Measurements from ENCODE around the gene NIPAL4. TPM values are rescaled to one million over a fixed set of nuclear protein-coding genes. Genes with fewer than 3 reads are reported as not detected.
"Not testable (repeated sequence)": the region's sequence is repeated elsewhere in the genome, so short reads cannot be mapped to it uniquely, and the experiment has no call there.

NIPAL4 gene
- total RNA-seq: 1 to 10 TPM; 3.7 to 5.0 (median 3.8) TPM

GRCh38 chr5:157459715-157460599, at the start of gene NIPAL4:
NIPAL4 (plus strand) TSS chr5:157460213; CDS start chr5:157460321, 108 bp downstream.
- peak within 1 kb of the TSS; percentile 73 for H3K4me3 Mint-ChIP-seq
- no peaks in the 10 kb centered on the region for H3K9me3 Mint-ChIP-seq
- ATAC-seq (peak; percentile 49 to 51), DNase-seq (peak; percentile 37)
- H3K36me3 Mint-ChIP-seq (ENCODE audit: insufficient read depth): no peaks in the 10 kb centered on the region
- H3K27me3 Mint-ChIP-seq (ENCODE audit: low read depth): peaks cover 24% of the 10 kb centered on the region
- H3K4me1 Mint-ChIP-seq (ENCODE audit: low read depth): peaks cover 28% of the 10 kb centered on the region

GRCh38 chr5:157415838-157416237, 44.2 kb upstream of the NIPAL4 start:
- no peaks in the 10 kb centered on the region for H3K4me1 Mint-ChIP-seq (ENCODE audit: low read depth)
- ATAC-seq (no peak), DNase-seq (no peak)
- H3K9me3 Mint-ChIP-seq: peaks cover 13% of the 10 kb centered on the region
- H3K36me3 Mint-ChIP-seq (ENCODE audit: insufficient read depth): peaks cover 1% of the 10 kb centered on the region
- no peaks in the 10 kb centered on the region for H3K27me3 Mint-ChIP-seq (ENCODE audit: low read depth)
- no peak overlapping the region for H3K4me3 Mint-ChIP-seq

DNA sequence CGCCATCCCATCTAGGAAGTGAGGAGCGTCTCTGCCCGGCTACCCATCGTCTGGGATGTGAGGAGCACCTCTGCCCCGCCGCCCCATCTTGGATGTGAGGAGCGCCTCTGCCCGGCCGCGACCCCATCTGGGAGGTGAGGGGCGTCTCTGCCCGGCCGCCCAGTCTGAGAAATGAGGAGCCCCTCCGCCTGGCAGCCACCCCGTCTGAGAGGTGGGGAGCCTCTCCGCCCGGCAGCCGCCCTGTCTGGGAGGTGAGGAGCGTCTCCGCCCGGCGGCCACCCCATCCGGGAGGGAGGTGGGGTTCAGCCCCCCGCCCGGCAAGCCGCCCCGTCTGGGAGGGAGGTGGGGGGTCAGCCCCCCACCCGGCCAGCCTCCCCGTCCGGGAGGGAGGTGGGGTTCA, 40.5 kb upstream of the NIPAL4 start:
- not testable (repeated sequence) for DNase-seq; ATAC-seq; H3K36me3 Mint-ChIP-seq (ENCODE audit: insufficient read depth); H3K4me3 Mint-ChIP-seq; H3K27me3 Mint-ChIP-seq (ENCODE audit: low read depth); H3K9me3 Mint-ChIP-seq; H3K4me1 Mint-ChIP-seq (ENCODE audit: low read depth)

GRCh38 chr5:157429920-157430319, 30.1 kb upstream of the NIPAL4 start:
- H3K4me3 Mint-ChIP-seq; H3K27me3 Mint-ChIP-seq (ENCODE audit: low read depth); H3K9me3 Mint-ChIP-seq; H3K4me1 Mint-ChIP-seq (ENCODE audit: low read depth); H3K36me3 Mint-ChIP-seq (ENCODE audit: insufficient read depth); ATAC-seq; DNase-seq: not testable (repeated sequence)

DNA sequence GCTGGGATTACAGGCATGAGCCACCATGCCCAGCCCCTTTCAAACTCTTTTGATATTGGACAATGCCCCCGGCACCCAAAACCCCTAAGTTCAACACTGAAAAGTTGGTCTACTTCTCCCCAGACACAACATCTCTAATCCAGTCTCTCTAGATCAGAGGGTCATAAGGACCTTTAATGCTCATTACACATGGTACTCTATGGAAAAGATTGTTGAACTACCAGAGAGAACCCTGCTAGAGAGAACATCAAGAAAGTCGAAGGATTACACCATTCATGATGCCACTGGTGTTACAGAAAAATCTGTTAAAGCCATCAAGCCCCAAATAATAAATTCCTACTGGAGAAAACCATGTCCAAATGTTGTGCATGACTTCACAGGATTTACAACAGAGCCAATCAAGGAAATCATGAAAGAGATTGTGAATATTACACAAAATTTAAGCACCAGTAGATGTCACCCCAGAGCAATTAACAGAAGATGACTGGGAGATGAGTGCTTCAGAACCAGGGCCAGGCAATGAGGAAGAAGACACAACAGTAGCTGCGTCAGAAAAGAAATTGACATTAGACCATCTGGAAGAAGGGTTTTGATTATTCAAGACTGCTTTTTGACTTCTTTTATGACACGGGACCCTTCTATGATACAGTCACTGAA, 28.3 kb upstream of the NIPAL4 start:
- Mint-ChIP-seq H3K27me3 (ENCODE audit: low read depth) (peaks cover 2% of the 10 kb centered on the region), H3K9me3 (no peaks in the 10 kb centered on the region), H3K36me3 (ENCODE audit: insufficient read depth) (no peaks in the 10 kb centered on the region), H3K4me1 (ENCODE audit: low read depth) (peaks cover 7% of the 10 kb centered on the region), H3K4me3 (no peak overlapping the region)
- DNase-seq (no peak), ATAC-seq (peak; percentile 75 to 84)

- H3K4me1 Mint-ChIP-seq (ENCODE audit: low read depth): peaks cover 7% of the 10 kb centered on the region
- H3K36me3 Mint-ChIP-seq (ENCODE audit: insufficient read depth): no peaks in the 10 kb centered on the region
- peaks cover 2% of the 10 kb centered on the region for H3K27me3 Mint-ChIP-seq (ENCODE audit: low read depth)
- H3K9me3 Mint-ChIP-seq: no peaks in the 10 kb centered on the region
- no peak overlapping the region for H3K4me3 Mint-ChIP-seq
- ATAC-seq (no peak), DNase-seq (no peak)
Measured at GRCh38 chr5:157434096-157434495, 25.9 kb upstream of the NIPAL4 start.

GRCh38 chr5:157443041-157443549, 16.9 kb upstream of the NIPAL4 start:
- Mint-ChIP-seq H3K9me3 (no peaks in the 10 kb centered on the region), H3K36me3 (ENCODE audit: insufficient read depth) (no peaks in the 10 kb centered on the region), H3K4me1 (ENCODE audit: low read depth) (no peaks in the 10 kb centered on the region), H3K27me3 (ENCODE audit: low read depth) (no peaks in the 10 kb centered on the region), H3K4me3 (no peak overlapping the region)
- no peak for DNase-seq
- no peak for ATAC-seq

GRCh38 chr5:157444224-157444623, 15.8 kb upstream of the NIPAL4 start:
- no peaks in the 10 kb centered on the region for H3K9me3 Mint-ChIP-seq
- DNase-seq (no peak), ATAC-seq (no peak)
- no peaks in the 10 kb centered on the region for H3K4me1 Mint-ChIP-seq (ENCODE audit: low read depth)
- H3K36me3 Mint-ChIP-seq (ENCODE audit: insufficient read depth): no peaks in the 10 kb centered on the region
- H3K27me3 Mint-ChIP-seq (ENCODE audit: low read depth): no peaks in the 10 kb centered on the region
- no peak overlapping the region for H3K4me3 Mint-ChIP-seq

GRCh38 chr5:157445745-157446411, 14.1 kb upstream of the NIPAL4 start:
- no peak for DNase-seq
- Mint-ChIP-seq H3K36me3 (ENCODE audit: insufficient read depth) (no peaks in the 10 kb centered on the region), H3K4me1 (ENCODE audit: low read depth) (no peaks in the 10 kb centered on the region), H3K9me3 (no peaks in the 10 kb centered on the region), H3K4me3 (no peak overlapping the region), H3K27me3 (ENCODE audit: low read depth) (no peaks in the 10 kb centered on the region)
- ATAC-seq: no peak

- Mint-ChIP-seq H3K4me3 (no peak overlapping the region), H3K9me3 (no peaks in the 10 kb centered on the region), H3K36me3 (ENCODE audit: insufficient read depth) (no peaks in the 10 kb centered on the region), H3K27me3 (ENCODE audit: low read depth) (no peaks in the 10 kb centered on the region), H3K4me1 (ENCODE audit: low read depth) (no peaks in the 10 kb centered on the region)
- ATAC-seq: no peak
- no peak for DNase-seq
Measured at GRCh38 chr5:157446412-157446935, 13.5 kb upstream of the NIPAL4 start.

DNA sequence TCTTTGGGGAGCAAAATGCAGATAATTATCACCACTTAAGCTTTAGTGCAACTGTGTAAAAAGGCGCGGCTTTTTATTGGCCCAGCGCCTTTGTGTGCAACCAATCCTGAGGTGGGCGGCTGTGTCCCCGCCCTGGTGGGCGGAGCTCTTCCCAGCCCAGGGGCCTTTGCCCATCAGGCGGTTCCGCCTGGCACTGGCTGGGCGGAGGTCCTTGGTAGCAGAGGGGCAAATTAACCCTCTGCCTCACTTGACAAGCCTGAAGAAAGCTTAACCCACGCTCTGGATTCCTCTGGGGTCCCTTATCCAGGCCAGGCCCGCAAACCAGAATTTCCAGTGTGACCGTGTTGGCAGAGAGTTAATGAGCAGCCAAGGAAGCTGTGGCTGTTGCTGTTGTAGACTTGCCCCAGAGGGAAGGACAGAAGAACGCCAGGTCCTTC, 12.8 kb upstream of the NIPAL4 start:
- no peaks in the 10 kb centered on the region for H3K27me3 Mint-ChIP-seq (ENCODE audit: low read depth)
- H3K9me3 Mint-ChIP-seq: no peaks in the 10 kb centered on the region
- no peaks in the 10 kb centered on the region for H3K4me1 Mint-ChIP-seq (ENCODE audit: low read depth)
- H3K36me3 Mint-ChIP-seq (ENCODE audit: insufficient read depth): no peaks in the 10 kb centered on the region
- no peak overlapping the region for H3K4me3 Mint-ChIP-seq
- ATAC-seq: no peak
- DNase-seq: no peak

- DNase-seq (no peak), ATAC-seq (no peak)
- H3K36me3 Mint-ChIP-seq (ENCODE audit: insufficient read depth): no peaks in the 10 kb centered on the region
- no peak overlapping the region for H3K4me3 Mint-ChIP-seq
- H3K9me3 Mint-ChIP-seq: no peaks in the 10 kb centered on the region
- H3K27me3 Mint-ChIP-seq (ENCODE audit: low read depth): no peaks in the 10 kb centered on the region
- no peaks in the 10 kb centered on the region for H3K4me1 Mint-ChIP-seq (ENCODE audit: low read depth)
Measured at GRCh38 chr5:157449011-157449723, 10.8 kb upstream of the NIPAL4 start.

- ATAC-seq (no peak), DNase-seq (no peak)
- Mint-ChIP-seq H3K4me3 (no peak overlapping the region), H3K27me3 (ENCODE audit: low read depth) (peaks cover 4% of the 10 kb centered on the region), H3K36me3 (ENCODE audit: insufficient read depth) (no peaks in the 10 kb centered on the region), H3K9me3 (no peaks in the 10 kb centered on the region), H3K4me1 (ENCODE audit: low read depth) (peaks cover under 1% of the 10 kb centered on the region)
Measured at GRCh38 chr5:157450024-157450423, 10.0 kb upstream of the NIPAL4 start.

GRCh38 chr5:157451806-157452205, 8.2 kb upstream of the NIPAL4 start:
- ATAC-seq (no peak), DNase-seq (no peak)
- peaks cover 6% of the 10 kb centered on the region for H3K27me3 Mint-ChIP-seq (ENCODE audit: low read depth)
- no peaks in the 10 kb centered on the region for H3K36me3 Mint-ChIP-seq (ENCODE audit: insufficient read depth)
- peaks cover 3% of the 10 kb centered on the region for H3K4me1 Mint-ChIP-seq (ENCODE audit: low read depth)
- H3K9me3 Mint-ChIP-seq: no peaks in the 10 kb centered on the region
- H3K4me3 Mint-ChIP-seq: no peak overlapping the region
